GM18870 (cell line): Measurements from ENCODE around the gene KCNA1.
A peak's percentile ranks its signal among the peaks of the same experiment; 100 is the strongest.

ENCODE experiments used
- ATAC-seq: cut with Tn5 transposase; IDR thresholded peaks from one replicate; pipeline ENCODE4 v1.9.1; 2021; ENCODE audit warnings: moderate library complexity; ENCODE audit not compliant: unreplicated experiment

Gene KCNA1

DNA sequence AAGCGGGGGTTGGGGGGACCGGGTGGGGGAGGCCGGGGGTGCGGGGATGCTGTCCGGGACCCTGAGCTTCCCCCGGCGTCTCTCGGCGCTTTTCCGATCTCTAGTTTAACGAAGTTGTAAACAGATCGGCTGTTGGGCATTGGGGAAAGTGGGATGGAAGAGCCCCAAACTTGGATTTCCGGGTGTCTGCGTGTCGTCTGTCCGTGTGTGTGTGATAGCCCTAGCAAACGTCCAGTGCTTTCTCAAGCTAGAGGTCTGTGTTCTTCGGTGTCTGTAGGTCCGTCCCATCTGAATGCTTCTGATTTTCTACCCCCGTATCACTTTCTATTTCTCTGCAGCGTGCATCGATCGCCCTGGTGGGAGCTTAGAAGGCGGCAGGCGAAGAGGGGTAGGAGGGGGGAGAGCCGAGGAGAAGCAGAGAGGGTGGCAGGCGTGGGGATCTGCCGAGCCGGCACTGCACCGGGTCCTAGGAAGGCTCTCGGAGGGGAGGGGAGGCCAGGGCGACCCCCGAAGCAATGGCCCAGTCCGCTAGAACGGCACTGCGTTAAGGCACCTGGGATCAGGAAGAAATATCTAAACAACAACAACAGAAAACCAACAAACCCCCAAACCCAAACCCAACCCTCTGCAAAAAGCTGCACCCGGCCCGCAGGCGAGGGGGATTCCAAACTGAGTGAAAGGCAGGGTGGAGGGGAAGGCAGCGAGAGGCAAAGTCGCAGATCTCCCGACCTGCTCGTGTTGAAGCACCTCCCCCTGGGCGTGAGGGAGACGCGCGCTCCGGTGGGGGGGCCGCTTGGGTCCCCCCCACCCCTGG, 1.0 kb downstream of the KCNA1 start:
- no peak for ATAC-seq

DNA sequence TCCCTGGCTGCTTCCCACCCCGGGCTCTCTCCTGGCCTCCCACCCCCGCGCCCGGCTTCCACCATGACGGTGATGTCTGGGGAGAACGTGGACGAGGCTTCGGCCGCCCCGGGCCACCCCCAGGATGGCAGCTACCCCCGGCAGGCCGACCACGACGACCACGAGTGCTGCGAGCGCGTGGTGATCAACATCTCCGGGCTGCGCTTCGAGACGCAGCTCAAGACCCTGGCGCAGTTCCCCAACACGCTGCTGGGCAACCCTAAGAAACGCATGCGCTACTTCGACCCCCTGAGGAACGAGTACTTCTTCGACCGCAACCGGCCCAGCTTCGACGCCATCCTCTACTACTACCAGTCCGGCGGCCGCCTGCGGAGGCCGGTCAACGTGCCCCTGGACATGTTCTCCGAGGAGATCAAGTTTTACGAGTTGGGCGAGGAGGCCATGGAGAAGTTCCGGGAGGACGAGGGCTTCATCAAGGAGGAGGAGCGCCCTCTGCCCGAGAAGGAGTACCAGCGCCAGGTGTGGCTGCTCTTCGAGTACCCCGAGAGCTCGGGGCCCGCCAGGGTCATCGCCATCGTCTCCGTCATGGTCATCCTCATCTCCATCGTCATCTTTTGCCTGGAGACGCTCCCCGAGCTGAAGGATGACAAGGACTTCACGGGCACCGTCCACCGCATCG, 1.8 kb downstream of the KCNA1 start:
- no peak for ATAC-seq

DNA sequence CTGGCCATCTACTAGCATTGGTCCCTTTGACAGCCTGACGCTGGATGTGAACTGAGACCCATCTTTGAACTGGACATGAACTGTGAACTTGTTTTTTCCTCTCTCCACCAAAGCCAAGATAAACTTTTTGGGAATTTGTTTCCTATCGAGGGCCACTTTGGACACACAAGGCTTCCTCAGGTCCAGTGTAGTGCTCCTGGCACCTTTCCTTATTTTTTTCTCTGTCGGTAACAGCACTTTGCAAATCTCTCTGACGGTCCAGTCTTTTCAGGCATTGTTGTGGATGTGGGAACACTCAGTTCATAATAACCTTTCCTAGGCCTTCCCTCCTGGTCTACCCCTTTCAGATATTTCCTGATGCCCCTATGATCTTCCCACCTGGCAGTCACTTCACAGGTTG, 5.0 kb downstream of the KCNA1 start:
- no peak for ATAC-seq

DNA sequence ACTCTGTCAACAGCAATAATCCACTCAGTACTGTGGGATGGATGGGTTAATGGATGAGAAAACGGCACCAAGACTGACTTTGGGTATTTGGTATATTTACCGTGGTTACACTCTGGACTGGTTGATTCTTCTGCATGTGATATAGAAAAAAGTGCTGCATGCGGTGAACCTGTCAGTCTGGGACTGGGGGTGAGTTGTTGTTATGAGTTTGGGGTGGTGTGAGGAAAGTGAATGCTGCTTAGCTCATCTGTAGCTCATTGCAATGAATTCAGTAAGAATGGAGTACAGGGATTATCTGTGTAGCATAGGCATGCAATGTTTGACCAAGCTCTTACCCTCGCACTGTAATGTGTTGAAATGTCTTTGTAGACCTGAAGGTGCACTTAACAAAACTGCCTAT, 6.0 kb downstream of the KCNA1 start:
- no peak for ATAC-seq

DNA sequence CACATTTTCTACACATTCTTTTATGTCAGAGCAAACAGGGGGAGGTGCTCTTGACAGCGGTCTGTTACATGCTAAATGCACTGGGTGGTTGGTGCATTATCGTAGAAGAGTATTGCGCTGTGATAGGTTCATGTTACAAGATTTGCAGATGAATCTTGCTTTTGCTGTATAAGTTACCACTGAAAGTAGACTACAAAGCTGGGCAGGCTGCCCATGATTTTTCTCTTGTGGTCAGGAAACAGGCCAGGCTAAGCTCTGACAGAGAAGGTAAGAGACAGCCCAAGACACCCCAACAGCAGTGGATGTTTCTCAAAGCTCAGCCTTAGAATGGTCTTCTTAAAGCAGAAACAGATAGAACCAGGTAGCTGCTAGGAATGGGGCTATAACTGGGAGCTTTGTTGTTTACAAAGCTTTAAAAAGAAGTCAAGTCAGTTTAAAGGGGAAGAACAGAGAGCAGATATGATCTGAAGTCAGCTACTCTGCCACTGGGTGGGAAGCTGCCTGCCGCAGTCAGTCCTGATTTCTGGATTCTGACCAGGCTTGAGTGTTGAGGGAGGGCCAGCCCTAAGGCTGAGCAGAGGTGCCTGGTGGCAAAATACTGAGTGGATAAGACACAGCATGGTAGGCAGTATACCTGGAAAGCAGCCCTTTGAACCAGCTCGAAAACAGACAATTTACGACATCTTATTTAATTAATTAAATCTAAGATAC, 9.4 kb downstream of the KCNA1 start:
- ATAC-seq, result no peak

DNA sequence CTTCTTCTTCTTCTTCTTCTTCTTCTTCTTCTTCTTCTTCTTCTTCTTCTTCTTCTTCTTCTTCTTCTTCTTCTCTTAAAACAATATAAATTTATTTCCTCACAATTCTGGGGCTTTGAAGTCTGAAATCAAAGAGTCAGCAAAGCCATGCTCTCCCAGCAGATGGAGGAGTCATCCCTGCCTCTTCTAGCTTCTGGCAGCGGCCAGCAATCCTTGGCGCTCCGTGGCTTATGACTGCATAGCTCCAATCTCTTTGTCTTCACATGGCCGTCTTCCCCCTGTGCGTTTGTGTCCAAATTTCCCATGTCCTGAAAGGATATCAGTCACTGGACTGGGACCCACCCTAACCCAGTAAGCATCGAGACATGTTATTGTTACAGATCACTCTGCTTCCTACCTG, 22.9 kb downstream of the KCNA1 start:
- no peak for ATAC-seq

DNA sequence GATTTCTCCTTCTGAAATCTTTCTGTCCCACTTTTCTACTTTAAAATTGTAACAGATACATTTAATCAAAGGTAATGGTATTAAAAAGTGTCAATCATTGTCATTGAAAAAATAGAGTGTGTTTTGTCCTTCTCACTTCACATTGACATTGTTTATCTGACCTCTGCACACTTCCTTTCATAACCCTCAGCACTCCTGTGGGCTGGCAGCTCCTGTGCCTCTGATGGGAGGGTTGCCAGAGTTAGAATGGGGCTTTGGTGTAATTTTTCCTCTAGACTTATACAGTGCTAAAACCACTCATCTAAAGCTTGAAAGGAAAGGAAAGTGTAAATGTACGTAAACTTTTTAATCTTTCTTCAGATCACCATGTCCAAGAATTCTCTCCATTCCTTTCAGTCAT, 23.7 kb downstream of the KCNA1 start:
- ATAC-seq, result no peak

DNA sequence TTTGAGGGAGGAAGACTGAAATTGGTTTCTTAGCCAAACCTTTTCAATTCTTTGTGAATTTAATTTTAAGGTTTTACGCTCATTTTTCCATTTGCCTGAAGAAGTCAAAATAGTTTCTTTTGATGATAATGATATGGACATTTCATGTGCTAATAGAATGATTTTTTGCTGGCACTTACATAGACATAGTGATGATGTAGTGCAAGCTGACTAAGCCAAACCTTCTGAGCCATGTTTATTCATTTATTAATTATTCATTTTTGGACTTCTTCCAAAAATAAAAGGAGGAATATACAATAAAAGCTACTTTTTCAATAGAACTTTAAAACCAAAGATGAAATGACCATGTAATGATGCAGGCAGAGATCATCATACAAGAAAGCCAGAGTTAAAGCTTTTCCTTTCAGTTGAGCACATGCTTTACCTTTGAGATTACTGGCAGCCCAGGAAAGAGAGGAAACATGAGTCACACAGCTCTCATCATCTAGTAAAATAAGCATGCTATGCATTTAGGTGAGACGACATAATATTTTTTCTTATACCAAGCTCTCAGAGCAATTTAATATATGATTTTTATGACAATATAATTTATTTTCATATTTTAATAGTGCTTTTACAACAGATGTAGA, 24.8 kb downstream of the KCNA1 start:
- no peak for ATAC-seq

DNA sequence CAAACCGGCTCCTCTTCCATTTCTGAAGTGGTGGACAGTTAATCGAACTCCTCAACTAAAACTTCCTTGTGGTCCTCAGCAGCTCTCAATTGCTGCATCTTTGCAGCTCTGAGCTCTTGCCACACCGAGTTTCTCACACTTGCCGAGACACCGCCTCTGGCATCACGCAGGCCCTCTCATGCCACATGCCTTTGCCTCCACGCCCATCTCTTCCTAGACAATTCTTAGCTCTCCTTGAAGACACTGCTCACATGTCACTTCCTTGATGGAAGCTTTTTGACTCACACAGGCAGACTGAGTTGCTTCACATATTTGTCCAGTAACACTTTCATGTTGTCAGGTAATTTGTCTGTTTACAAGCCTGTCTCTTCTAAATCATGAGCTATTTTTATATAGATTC, 29.2 kb downstream of the KCNA1 start:
- ATAC-seq, result no peak

DNA sequence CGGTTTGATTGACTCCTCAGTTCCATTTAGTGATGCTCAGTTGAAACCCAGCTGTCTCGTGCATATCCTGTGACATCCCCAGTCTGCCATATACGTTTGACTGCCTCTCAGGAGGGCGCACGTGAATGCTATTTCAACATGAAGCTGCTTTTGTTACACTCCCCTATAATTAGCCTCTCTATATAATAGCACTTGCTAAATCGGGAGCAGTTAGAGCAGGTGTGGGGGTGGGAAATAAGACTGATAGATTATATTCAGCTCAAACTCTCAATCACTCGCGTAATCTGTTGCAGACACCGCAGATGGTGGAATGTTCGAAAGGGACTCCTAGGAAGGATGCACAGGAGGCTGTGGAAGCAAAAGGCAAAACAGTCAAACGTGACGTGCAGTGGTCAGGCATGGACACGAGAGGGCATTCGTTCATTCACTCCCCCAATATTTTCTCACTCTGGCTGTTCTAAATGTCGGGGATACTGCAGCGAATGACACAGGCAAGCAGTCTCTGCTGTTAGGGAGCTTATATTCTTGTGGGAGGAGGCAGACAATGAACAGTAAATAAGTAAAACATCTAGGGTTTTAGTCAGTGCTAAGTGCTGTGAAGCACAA, 29.8 kb downstream of the KCNA1 start:
- ATAC-seq, result no peak

DNA sequence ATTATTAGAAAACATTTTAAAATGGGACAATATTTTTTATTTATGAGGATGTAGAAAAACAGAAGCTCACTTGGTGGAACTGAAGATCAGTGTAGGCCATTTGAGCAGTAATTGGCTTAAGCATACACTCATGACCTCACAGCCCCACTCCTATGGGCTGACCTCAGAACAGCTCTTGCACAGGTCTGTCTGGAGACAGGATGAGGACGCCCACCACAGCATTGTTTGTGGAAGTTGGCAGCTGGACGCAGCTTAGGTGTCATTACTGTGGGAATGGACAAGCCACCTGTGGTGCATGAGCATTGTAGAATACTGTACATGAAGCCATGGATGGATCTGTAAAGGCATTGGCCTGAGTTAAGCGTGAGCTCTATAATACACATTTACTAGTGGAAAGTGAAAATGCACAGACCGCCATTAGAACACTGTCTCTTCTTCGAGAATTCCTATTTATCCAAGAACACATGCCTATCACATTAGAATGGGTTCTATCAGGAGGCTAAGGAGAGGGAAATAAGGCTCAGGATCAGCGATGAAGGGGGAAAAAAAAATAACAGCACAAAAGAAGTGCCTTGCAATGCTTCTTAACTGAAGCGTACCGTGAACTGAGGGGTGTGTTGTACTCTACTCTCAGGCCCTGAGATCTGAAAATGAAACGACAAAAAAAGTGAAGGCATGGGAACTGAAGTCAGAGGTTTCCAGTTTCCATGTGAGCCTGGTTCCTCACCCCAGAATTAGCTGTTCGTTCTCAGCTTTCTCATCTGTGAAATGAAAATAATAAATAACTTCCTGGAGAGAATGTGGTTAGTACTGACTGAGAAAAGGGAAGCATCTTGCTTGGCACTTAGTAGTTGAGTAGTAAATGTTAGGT, 33.6 kb downstream of the KCNA1 start:
- ATAC-seq, result peak; percentile 86

DNA sequence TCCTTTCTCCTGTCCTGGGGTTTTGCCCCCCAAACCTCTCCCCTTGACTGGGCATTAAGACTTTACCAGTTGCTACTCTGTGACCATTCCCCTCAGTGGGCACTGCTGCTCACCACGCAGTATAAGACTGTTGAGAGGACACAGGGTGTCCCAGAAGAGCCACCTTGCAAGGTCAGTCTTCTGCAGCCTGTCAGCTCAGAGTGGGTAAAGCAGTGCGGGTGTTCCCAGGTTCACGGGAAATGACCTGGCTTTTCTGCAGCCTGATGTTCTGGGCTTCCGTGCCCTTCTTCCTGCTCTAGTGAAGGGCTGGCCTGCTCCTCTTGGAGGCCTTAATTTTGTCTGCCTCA, 34.2 kb downstream of the KCNA1 start:
- ATAC-seq, result peak; percentile 18

DNA sequence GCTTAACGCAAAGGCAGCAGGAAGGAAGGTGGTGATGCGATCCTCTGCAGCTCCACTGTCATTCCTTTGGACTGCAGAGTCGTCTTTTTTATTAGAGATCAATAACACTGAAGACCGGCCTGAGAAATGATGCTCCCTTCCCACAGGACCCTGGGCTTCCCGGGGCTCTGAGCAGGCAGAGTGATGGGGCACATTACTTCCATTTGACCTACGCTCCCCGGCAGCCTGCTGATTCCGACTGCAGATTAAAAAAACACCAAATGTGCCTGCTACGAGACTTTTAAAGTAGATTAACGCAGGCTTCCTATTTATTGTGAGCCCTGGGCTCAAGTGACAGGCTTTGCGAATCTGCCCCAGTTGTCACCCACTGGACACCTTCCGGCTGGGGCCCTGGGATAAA, 37.5 kb downstream of the KCNA1 start:
- no peak for ATAC-seq

DNA sequence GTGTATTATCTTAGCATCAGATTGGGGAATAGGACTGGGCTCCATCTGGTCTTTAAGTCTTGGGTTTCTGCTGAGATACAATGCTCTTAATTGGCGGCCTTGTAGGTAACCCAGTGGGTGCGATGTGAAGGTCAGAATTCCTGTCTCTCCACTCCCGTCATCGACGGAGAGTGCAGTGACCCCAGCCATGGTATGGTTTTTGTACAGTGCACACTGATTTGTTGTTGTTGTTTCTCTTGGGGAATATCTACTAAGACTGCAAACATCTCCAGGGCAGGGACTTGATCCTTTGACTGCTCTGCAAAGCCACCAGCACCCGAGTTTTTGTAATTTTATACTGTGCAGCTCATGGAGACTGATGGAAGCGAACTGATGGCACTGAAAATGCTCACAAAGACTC, 41.4 kb downstream of the KCNA1 start:
- no peak for ATAC-seq

DNA sequence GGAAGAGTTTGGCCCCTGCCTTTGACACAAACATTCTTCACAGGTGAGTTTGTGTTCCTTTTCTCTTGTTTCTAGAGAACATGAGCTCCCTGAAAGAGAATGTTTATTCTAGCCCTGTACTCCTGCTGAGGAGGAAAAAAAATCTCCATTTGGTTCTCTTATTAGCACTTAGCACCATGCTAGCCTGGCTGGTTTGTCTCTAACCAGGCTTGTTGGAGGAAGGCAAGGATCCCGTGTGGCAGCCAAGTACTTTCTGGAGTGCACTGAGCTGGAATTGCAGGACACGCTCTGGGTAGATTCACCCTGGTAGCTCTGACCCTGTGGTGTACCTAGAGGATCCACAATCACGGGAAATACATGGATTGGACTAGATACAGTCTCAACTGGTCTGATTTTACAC, 41.9 kb downstream of the KCNA1 start:
- ATAC-seq, result no peak

DNA sequence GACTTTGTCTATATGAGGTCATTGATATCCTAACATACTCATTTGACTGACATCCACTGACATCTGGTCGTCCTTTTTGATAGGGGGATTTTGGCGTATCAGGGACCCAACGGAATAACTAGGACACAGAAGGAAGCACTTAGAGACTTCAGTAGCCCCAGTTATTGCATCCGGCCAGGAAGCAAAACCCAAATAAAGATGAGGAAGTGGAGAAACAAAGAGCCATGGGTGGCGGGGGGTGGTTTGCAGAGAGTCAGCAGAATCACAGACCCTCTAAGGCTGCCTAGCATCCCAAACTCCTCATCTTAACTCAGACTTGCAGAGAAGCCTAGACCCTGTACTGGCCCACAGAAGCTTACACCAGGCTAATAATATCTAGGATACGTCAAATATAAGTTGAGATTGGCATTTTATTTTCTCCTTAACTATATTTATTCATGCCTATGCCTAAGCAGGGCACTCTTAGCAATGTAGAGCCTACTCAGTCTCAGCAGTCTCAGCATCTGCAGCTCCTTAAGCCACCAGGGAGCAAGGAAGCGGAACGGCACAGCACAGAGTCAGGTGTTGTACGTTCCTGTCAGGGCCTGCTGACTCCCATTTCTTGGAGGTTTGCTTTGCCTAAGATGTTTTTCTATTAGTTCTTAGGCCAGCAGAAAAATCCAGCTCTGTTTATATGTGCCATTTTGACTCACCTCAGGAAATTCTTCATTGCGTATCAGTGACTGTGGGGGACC, 45.1 kb downstream of the KCNA1 start:
- no peak for ATAC-seq

DNA sequence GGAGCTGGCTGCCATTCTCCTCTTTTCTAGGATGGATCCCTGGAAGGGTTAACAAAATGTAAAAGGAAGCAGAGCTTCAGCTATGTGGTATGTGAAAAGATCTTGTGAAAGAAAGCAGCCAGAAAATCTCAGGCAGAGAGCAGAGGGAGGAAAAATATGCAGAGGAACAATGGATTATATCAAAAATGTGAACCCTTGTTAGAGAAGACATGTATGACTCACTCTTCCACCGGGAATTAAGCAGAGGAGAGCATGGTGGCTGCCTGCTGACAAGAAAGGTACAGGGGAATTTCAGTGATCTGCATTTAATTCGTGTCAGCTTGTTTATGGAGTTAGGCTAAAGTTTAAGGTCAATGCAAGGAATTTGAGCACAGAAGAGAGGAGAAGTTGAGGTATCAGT, 46.3 kb downstream of the KCNA1 start:
- ATAC-seq, result no peak

DNA sequence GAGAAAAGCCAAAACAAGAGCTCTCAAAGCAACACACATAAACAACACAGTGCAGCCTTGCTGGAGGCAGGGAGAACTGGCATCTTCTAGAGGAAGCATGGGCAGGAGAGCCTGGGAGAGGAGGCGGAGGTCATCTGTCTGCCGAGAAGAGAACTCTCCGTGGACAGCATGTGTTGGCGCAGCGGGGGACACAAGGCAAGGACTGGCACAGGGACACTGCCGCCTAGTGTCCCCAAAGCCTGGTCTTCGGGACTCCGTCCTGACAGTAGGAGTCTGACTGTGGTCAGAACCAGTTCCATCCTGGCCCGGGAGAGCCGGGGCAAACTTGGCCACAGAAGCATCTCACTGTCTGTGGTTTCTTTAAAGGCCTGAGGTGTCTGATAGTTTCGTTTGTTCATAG, 47.3 kb downstream of the KCNA1 start:
- ATAC-seq, result no peak

DNA sequence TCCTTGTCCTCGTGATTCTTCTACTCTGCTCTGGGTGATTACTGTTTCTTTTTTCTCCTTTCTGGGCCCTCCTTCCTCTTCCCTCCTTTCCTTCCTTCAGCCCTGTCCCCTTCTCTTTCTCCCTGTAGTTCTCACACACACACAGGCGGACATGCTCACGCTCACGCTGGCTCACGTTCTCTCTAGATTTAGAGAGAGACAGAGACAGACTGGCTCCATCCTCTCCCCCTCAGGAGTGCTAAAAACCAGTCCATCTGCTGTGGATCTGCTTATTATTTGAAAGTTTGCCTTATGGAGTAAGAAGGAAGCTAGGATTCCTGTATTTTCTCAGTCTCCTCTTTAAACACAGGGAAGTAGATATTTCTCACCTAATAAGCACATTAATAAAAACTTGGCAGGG, 48.1 kb downstream of the KCNA1 start:
- ATAC-seq, result no peak
